Fibroblast of lung (primary cell): ENCODE results near the gene UACA. TPM values are rescaled to one million over a fixed set of nuclear protein-coding genes. Genes with fewer than 3 reads are reported as not detected.

Experiments
- DNase-seq, 2 donors: peaks; one replicate each; pipeline versions ENCODE4 v3.0.0 to v3.0.0-alpha.2; 2010; ENCODE audit warnings: low read depth in 2 of 2
- H2AFZ ChIP-seq: 2 replicates; pipeline ENCODE4 v1.5.1; 2012; ENCODE audit warnings: low read length, control low read depth, inconsistent platforms
- H3K27ac ChIP-seq: 2 replicates; pipeline ENCODE4 v1.5.1; 2011; ENCODE audit warnings: low read length, control low read depth; ENCODE audit not compliant: insufficient read depth
- H3K27me3 ChIP-seq: 2 replicates; pipeline ENCODE4 v1.5.1; 2011; ENCODE audit warnings: mild to moderate bottlenecking, low read length; ENCODE audit not compliant: control insufficient read depth, insufficient read depth
- H3K36me3 ChIP-seq: 2 replicates; pipeline ENCODE4 v1.5.1; 2011; ENCODE audit warnings: low read length; ENCODE audit not compliant: control insufficient read depth, insufficient read depth
- H3K4me1 ChIP-seq: 2 replicates; pipeline ENCODE4 v1.5.1; 2011; ENCODE audit warnings: low read length; ENCODE audit not compliant: control insufficient read depth, insufficient read depth; ENCODE audit errors: extremely low read depth
- H3K4me2 ChIP-seq: 2 replicates; pipeline ENCODE4 v1.5.1; 2011; ENCODE audit warnings: low read length, control low read depth; ENCODE audit not compliant: insufficient read depth; ENCODE audit errors: extremely low read depth
- H3K4me3 ChIP-seq, 4 experiments: fragments of 200-600 bp in 1 of 4; sonication (generic) in 1 of 4; replicated peaks in 1 of 4; 2 replicates each; pipeline ENCODE4 v1.5.1; 2011 to 2016; ENCODE audit warnings: low read length in 4 of 4, low read depth in 3 of 4, mild to moderate bottlenecking in 3 of 4, control low read depth in 2 of 4, inconsistent platforms in 1 of 4, mixed read lengths in 1 of 4; ENCODE audit not compliant: insufficient read depth in 1 of 4; ENCODE audit errors: control extremely low read depth in 1 of 4
- H3K79me2 ChIP-seq: 2 replicates; pipeline ENCODE4 v1.5.1; 2012; ENCODE audit warnings: mild to moderate bottlenecking, low read length, inconsistent platforms; ENCODE audit not compliant: control insufficient read depth, insufficient read depth
- H3K9ac ChIP-seq: 2 replicates; pipeline ENCODE4 v1.5.1; 2011; ENCODE audit warnings: mild to moderate bottlenecking, low read length, control low read depth; ENCODE audit not compliant: insufficient read depth
- H3K9me3 ChIP-seq: 2 replicates; pipeline ENCODE4 v1.5.1; 2012; ENCODE audit warnings: low read depth, low read length; ENCODE audit not compliant: control insufficient read depth, insufficient read depth
- H4K20me1 ChIP-seq: 2 replicates; pipeline ENCODE4 v1.5.1; 2011; ENCODE audit warnings: low read length; ENCODE audit not compliant: control insufficient read depth, insufficient read depth; ENCODE audit errors: extremely low read depth
- EZH2 ChIP-seq: IDR thresholded peaks from 2 replicates; pipeline ENCODE4 v1.5.1; 2012; ENCODE audit warnings: low read length, control low read depth, mild to moderate bottlenecking; ENCODE audit errors: missing control alignments
- polyA plus RNA-seq, 2 donors: library from polyadenylated mRNA; depleted of rRNA in 1 of 2; stranded (reverse) in 1 of 2; unstranded in 1 of 2; fragments of >200 nt; gene quantifications; 2 replicates each; pipeline ENCODE4 v1.2.1, GENCODE V29; 2011 to 2012; ENCODE audit warnings: missing spikeins in 1 of 2
- total RNA-seq: library from RNA; depleted of rRNA; stranded (reverse); fragments of >200 nt; gene quantifications from 2 replicates; pipeline ENCODE4 v1.2.1, GENCODE V29; 2014
- TF ChIP-seq, protein P1 (sequence below), 2 donors: IDR thresholded peaks in 1 of 2; conservative IDR thresholded peaks in 1 of 2; 1 replicate in 1 of 2; 2 replicates in 1 of 2; pipeline ENCODE4 v1.5.1; 2011 to 2012; ENCODE audit warnings: low read length in 2 of 2, control low read depth in 1 of 2, inconsistent platforms in 1 of 2, low read depth in 1 of 2, mild to moderate bottlenecking in 1 of 2

The UACA gene
- total and polyA plus RNA-seq, 2 donors (not counting 1 experiment from before 2014, with no cell fraction given) = 170 to 187 TPM

DNA sequence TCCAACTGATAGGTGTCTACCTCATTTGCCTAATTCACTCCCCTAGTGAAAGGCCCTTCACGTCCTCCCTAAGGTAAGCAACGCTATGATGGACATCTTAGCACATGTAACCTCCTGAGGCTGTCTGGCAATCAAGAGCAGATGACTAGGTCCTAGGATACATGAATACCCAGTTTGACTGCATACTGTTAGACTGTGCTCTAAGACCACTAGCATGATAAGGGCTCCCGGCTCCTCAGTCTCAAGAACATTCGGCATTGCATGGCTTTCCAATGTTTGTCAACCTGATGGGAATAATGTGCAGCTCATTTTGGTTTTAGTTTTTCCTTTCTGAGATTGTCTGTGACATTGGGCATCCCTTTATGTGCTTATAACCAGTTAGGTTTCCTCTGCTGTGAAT lies 152.1 kb downstream of the UACA start:
- Histone ChIP-seq H3K4me1 (no peaks in the 10 kb centered on the region), H3K9ac (no peak overlapping the region)

DNA sequence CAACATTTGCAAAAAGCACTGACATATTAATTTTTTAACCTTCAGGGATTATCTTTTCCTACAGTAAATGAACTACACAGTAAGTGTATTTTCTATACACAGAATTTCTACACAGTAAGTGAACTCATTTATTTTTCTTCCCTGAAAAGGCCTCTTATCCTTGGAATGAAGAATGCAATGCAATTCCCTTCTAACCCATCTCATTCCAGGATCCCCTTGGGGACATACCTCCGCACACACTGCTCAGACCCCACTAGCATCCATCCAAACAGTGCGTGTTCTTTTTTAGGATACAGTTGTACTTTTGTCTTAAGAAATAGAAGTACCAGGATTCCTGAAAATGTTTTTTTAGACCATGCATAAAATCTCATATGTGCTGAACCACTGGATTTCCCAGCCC lies 152.8 kb downstream of the UACA start:
- Histone ChIP-seq H3K9me3 (no peaks in the 10 kb centered on the region), H4K20me1 (no peaks in the 10 kb centered on the region), H3K4me2 (no peak overlapping the region), H3K79me2 (no peaks in the 10 kb centered on the region), H3K27me3 (no peaks in the 10 kb centered on the region), H3K4me3 (no peak overlapping the region), H2AFZ (no peak overlapping the region), H3K27ac (no peak overlapping the region), H3K36me3 (no peaks in the 10 kb centered on the region), H3K4me1 (no peaks in the 10 kb centered on the region), H3K9ac (no peak overlapping the region)
- DNase-seq = no peak
- no peak for TF ChIP-seq EZH2
- TF ChIP-seq, protein P1, sequence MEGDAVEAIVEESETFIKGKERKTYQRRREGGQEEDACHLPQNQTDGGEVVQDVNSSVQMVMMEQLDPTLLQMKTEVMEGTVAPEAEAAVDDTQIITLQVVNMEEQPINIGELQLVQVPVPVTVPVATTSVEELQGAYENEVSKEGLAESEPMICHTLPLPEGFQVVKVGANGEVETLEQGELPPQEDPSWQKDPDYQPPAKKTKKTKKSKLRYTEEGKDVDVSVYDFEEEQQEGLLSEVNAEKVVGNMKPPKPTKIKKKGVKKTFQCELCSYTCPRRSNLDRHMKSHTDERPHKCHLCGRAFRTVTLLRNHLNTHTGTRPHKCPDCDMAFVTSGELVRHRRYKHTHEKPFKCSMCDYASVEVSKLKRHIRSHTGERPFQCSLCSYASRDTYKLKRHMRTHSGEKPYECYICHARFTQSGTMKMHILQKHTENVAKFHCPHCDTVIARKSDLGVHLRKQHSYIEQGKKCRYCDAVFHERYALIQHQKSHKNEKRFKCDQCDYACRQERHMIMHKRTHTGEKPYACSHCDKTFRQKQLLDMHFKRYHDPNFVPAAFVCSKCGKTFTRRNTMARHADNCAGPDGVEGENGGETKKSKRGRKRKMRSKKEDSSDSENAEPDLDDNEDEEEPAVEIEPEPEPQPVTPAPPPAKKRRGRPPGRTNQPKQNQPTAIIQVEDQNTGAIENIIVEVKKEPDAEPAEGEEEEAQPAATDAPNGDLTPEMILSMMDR (conservative IDR thresholded peaks at IDR 0.05 in 1 of 2, IDR thresholded peaks at IDR 0.05 in 1 of 2; ENCODE audit: low read depth in 1 of 2, low read length in 2 of 2) = no peak

More for the DNA sequence above, 152.1 kb downstream of the UACA start:
- no peaks in the 10 kb centered on the region for H3K79me2 ChIP-seq
- H3K4me2 ChIP-seq = no peak overlapping the region
- H3K27ac ChIP-seq = no peak overlapping the region
- no peaks in the 10 kb centered on the region for H3K27me3 ChIP-seq
- no peaks in the 10 kb centered on the region for H4K20me1 ChIP-seq
- no peak overlapping the region for H2AFZ ChIP-seq
- H3K36me3 ChIP-seq = no peaks in the 10 kb centered on the region
- H3K9me3 ChIP-seq = no peaks in the 10 kb centered on the region
- H3K4me3 ChIP-seq = no peak overlapping the region
- no peak for DNase-seq
- TF ChIP-seq EZH2 = no peak
- TF ChIP-seq, protein P1 (conservative IDR thresholded peaks at IDR 0.05 in 1 of 2, IDR thresholded peaks at IDR 0.05 in 1 of 2; ENCODE audit: low read depth in 1 of 2, low read length in 2 of 2) = no peak

DNA sequence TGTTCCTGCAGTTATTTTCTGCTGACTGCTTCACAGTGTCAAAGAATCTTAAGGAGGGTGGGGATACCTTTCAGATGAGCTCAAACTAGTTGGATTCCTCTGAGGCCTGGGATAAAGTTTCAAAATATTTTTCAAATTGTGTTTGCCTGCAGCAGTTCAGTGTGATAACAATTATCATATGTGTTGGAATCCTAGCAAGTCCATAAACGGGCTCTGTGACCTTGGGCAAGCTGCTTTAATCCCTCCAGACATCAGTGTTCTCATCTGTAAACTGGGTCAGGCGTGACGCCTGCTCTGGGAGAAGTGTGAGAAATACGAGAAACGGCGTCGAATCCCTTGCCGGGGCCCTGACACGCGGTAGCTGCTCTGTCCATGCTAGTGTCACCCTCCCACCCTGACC lies 153.5 kb downstream of the UACA start:
- Histone ChIP-seq H4K20me1 (no peaks in the 10 kb centered on the region), H3K79me2 (no peaks in the 10 kb centered on the region), H3K27ac (no peak overlapping the region), H3K36me3 (no peaks in the 10 kb centered on the region), H3K4me3 (no peak overlapping the region), H3K27me3 (no peaks in the 10 kb centered on the region), H3K4me1 (peaks cover 2% of the 10 kb centered on the region), H3K4me2 (no peak overlapping the region), H3K9ac (no peak overlapping the region), H3K9me3 (no peaks in the 10 kb centered on the region), H2AFZ (no peak overlapping the region)
- no peak for TF ChIP-seq EZH2
- TF ChIP-seq, protein P1 (conservative IDR thresholded peaks at IDR 0.05 in 1 of 2, IDR thresholded peaks at IDR 0.05 in 1 of 2; ENCODE audit: low read depth in 1 of 2, low read length in 2 of 2) = no peak
- no peak for DNase-seq
